HG02852 (cell line): ENCODE measurements around the gene DYNLRB1.
"Not testable (repeated sequence)": the region's sequence is repeated elsewhere in the genome, so short reads cannot be mapped to it uniquely, and the experiment has no call there.

Experiments used
- ATAC-seq: cut with Tn5 transposase; IDR thresholded peaks from one replicate; pipeline ENCODE4 v1.9.1; 2021; ENCODE audit warnings: mild to moderate bottlenecking, moderate library complexity; ENCODE audit not compliant: unreplicated experiment

The DYNLRB1 gene

DNA sequence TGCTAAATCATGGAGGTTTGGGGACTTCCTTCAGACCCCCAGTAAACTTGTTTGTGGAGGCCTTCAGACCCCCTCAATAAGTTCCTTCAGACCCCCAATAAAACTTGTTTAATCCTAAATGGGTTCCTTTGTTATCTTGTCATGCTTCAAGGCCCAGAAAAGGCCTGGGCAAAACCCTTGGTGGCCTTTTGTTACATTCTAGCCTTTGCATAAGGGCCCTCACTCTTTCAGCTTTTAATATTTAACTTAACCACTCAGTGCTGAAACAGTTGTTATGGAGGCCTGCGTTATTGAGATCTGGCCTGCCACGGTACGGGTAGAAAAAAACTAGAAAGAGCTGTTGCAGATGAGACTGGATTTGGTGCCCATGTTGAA is 4.3 kb upstream of the DYNLRB1 start:
- no peak for ATAC-seq

- no peak for ATAC-seq
Measured at GRCh38 chr20:34512266-34512954, 3.8 kb upstream of the DYNLRB1 start.

DNA sequence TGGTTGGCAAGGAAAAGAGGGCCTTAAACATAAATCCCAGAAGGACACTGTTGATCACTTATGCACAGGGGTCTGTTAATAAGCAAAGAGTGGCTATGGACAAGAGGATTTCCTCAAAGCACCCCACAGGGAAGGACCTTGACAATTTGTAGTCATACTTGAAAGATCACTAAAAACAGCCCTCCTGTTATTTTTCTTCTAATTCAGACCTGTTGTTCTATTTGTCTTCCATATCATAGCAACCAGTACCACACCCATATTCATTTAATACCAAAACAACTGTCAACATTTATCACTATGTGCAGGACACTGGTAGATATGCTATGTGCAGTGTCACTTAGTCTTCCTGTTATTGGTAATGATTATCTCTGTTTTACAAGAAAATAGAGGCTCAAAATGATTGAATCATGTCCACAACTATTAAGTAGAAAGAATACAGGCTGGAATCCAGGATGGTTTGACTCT is 3.2 kb upstream of the DYNLRB1 start:
- no peak for ATAC-seq

DNA sequence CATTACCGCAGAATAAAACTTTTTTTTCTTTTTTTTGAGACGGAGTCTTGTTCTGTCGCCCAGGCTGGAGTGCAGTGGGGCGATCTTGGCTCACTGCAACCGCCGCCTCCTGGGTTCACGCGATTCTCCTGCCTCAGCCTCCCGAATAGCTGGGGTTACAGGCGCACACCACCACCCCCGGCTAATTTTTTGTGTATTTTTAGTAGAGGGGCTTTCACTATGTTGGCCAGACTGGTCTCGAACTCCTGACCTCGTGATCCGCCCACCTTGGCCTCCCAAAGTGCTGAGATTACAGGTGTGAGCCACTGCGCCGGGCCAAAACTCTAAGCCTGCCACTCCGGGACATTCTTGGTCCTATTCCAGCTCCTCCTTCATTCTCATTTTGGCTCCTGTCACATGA is 2.2 kb upstream of the DYNLRB1 start:
- not testable (repeated sequence) for ATAC-seq

DNA sequence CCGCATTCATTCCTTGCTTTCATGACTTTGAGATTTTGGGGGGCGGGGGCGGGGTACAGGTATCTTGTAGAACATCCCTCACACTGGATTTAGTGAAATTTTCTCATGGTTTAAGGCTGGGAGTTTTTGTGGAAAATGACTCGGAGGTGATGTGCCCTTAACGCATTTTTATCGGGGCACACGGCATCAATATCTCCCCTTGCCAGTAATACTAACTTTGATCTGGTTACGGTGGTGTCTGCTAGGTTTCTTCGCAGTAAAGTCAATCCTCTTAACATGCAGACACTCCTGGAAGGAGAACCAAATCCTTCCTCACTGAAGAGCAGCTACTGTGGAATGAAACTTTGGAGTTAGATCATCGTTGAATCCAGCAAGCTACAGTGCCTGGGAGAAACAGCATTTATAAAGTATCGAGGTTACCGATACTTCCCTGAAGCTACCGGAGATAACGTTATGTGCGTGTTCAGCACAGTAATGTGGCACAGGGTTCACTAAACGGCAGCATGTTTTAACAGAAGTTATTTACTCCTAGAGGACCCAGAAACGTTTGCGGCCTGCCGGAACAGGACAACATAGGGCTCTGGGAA is 1.2 kb upstream of the DYNLRB1 start:
- ATAC-seq, result no peak

GRCh38 chr20:34515484-34516246 is 557 bp upstream of the DYNLRB1 start:
- peak; percentile 44 for ATAC-seq

DNA sequence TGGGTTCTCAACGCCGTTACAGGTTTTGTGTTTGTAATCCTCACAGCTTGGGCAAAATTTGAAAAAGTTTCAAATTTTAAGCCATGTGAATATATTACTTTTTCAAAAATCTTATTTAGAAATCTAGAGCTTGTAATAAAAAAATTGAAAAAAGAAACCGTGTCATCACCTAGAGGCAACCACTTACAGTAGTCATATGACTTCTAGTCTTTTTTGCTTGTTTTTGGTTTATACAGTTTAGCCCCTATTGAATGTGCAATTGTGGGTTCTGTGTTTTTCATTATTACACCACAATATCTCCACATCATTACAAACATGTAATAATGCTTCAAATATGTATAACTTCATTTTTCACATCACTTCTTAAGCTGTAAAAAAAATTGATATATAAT is 888 bp downstream of the DYNLRB1 start:
- no peak for ATAC-seq

DNA sequence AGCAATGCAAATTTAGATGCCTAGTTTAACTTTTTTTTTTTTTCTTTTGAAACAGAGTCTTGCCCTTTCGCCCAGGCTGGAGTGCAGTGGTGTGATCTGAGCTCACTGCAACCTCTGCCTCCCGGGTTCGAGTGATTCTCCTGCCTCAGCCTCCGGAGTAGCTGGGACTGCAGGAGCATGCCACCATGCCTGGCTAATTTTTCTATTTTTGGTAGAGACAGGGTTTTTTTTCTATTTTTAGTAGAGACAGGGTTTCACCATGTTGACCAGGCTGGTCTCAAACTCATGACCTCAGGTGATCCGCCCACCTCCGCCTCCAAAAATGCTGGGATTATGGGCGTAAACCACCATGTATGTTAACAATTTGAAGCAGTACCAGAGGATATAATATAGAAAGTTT is 2.6 kb downstream of the DYNLRB1 start:
- not testable (repeated sequence) for ATAC-seq

DNA sequence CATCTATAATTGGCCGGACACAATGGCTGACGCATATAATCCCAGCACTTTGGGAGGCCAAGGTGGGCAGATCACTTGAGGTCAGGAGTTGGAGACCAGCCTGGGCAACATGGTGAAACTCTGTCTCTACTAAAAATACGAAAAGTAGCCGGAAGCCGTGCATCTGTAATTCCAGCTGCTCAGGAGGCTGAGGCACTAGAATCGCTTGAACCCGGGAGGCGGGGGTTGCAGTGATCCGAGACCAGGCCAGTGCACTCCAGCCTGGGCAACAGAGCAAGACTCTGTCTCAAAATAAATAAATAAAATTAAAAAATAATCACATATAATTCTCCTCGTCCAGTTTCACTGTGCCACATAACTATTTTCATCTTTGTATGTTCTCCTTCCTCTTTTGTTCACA is 3.6 kb downstream of the DYNLRB1 start:
- ATAC-seq, result not testable (repeated sequence)

DNA sequence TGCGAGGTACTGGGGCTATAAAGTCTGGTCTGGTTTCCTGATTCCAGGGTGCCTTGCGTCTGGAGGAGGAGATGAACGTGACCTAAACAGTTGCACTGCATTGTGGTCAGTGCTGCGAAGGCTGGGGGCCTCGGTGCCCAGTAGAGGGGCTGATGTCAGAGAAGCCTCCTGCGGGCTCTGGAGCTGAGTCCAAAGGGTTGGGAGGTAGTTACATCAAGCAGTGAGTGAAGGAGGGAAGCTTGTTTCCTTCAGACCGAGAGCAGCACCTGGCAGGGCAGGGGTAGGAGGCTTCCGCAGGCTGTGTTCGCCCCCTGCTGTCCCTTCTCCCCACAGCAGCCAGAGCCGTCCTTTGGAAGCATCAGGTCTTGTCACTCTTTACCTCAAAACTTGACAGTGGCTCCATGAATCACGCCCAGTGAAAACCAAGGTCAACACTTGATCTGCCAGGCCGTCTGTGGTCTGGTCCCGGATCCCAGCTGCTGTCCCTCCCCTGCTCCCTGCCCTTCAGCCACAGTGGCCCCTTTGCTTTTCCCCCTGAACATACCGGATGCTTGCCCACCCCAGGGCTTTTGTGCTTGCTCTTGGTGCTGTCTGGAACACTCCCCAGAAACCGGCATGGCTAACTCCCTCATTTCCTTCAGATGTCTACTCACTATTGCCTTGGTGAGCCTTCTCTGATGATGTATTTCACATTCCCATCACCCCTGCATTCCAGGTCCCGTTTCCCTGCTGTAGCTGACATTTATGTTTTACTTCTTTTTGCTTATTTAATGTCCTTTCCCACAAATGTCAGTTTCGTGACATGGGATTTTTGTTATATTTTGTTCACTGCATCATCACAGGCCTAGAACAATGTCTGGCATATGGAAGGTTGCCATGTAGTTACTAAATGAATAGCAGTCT is 7.0 kb downstream of the DYNLRB1 start:
- ATAC-seq, result no peak

- no peak for ATAC-seq
Measured at GRCh38 chr20:34524426-34524825, 8.2 kb downstream of the DYNLRB1 start.

DNA sequence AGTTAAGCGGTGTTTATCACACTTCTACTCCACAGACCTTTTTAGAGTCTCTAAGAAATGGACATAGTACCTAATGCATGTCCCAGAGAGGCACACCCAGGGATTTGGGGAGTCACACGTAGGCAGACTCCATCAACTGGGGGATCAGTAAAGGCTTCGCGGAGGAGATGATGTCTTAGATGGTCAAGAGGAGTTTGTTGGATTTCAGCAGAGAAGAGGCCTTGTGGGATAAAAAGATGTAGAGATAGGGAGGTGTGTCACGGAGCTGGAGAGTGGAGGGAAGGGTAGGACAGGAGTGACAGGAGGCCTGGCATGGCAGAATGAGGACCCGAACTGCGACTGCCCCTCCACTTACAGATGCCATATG is 9.1 kb downstream of the DYNLRB1 start:
- ATAC-seq, result no peak

DNA sequence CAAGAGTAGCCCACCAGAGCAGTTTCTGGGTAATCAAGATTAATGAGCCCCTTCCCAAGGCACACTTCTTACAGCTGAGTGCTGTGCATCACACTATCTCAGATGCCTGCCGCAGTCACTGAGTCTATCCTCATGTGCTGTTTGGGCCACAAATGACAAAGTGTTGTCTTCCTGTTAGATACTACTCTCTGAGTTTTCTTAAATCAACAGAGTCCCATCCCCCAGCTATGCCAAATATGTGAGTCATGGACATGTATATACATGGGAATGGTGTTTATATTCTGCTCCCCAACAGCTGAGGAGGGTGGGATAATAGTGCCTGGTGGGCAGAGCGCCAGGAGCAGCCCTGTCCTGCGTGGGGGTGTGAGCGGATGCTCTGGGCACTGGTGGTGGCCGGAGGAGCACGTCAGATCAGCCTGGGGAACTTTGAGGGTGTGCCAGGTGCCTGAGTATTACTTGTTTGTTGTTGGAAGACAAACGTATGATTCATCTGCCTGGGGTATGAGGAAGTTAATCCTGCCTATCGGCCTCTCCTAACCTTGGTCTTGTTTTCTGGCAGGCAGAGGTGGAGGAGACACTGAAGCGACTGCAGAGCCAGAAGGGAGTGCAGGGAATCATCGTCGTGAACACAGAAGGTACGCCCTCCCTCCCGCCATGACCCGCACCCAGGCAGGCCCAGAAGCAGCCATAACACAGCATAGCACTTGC is 9.6 kb downstream of the DYNLRB1 start:
- ATAC-seq, result no peak

GRCh38 chr20:34526466-34526865 is 10.2 kb downstream of the DYNLRB1 start:
- no peak for ATAC-seq

GRCh38 chr20:34527016-34527415 is 10.8 kb downstream of the DYNLRB1 start:
- no peak for ATAC-seq

- no peak for ATAC-seq
Measured at GRCh38 chr20:34528921-34529297, 12.7 kb downstream of the DYNLRB1 start.

GRCh38 chr20:34529742-34530141 is 13.5 kb downstream of the DYNLRB1 start:
- no peak for ATAC-seq

DNA sequence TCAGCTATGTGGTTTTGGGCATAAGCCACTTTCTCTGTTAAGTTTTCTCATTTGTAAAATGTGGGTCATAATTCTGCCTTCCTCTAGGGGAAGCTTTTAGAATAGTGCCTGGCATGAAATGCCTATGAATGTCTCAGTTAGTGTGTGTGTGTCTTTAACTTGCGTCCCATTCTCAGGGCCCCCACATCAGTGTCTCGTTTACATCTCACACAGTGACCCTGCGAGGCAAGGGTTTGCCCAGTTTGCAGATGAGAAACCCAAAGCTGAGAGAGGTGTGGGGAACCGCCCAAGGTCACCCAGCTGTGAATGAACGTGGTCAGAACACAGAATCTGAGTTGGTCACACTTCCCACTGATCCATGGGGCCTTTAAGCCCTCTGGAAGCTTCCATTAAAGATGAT is 14.1 kb downstream of the DYNLRB1 start:
- no peak for ATAC-seq

DNA sequence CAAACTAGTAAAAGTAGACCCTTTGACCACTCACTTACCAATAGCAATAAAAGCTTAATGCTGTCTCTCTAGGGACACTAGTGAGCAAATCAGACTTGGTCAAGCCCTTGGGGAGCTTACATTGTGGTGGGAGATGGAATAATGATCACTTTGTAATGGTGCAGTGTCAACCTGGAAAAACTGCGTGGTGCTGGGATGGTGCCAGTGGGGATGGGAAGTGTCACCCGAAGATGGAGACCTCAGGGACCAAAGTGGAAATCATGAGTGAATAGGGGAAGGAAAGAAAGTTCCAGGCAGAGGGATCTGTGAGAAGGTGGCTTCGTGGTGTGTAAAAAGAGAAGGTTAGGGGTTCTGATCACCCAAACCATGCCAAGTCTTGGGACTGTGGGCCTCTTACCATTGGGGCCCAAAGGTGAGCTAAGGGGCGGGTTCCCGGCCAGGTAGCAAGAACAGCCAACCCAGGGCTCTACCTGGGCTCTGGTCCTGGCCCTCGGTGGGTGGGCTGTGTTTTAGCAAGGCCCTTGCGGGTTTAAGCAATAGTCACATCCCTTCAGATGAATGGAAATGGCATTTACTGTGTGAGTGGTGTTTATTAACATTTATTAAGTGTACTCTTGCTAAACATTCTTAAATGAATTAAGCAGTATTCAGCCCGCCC is 15.5 kb downstream of the DYNLRB1 start:
- ATAC-seq, result no peak

DNA sequence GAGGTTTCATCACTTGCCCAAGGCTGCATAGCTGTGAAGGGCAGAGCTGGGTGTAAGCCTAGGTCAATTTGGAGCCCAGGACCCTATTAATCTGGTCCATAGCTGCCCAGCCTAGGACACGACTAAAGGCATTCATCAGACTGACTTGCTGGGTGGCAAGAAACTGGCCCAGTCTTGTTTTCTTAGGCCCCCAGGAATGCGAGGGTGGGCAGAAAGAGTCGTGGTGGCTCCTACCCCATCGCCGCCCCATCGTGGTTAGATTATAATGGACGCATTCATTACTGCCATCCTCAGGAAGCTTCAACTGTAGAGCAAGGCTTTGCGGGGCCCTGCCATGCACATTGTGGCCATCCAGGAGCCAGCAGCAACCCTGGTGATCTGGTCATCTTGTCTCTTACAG is 16.1 kb downstream of the DYNLRB1 start:
- ATAC-seq, result no peak
